Mucosa of stomach (tissue), 1 donor: ENCODE measurements around the gene OR10A4.
"Not testable (repeated sequence)": the region's sequence is repeated elsewhere in the genome, so short reads cannot be mapped to it uniquely, and the experiment has no call there.

Source experiments
- H3K27me3 ChIP-seq: one replicate; pipeline ENCODE4 v1.7.0; 2013; ENCODE audit warnings: mild to moderate bottlenecking, low read length; ENCODE audit not compliant: control insufficient read depth, insufficient read depth
- H3K36me3 ChIP-seq: one replicate; pipeline ENCODE4 v1.7.0; 2013; ENCODE audit warnings: low read length; ENCODE audit not compliant: control insufficient read depth, insufficient read depth
- H3K4me1 ChIP-seq: one replicate; pipeline ENCODE4 v1.7.0; 2013; ENCODE audit warnings: mild to moderate bottlenecking, low read length; ENCODE audit not compliant: control insufficient read depth, insufficient read depth
- H3K4me3 ChIP-seq: one replicate; pipeline ENCODE4 v1.7.0; 2013; ENCODE audit warnings: low read length
- H3K9ac ChIP-seq: one replicate; pipeline ENCODE4 v1.7.0; 2013; ENCODE audit warnings: mild to moderate bottlenecking, low read length, moderate library complexity
- H3K9me3 ChIP-seq: one replicate; pipeline ENCODE4 v1.7.0; 2013; ENCODE audit warnings: mild to moderate bottlenecking, low read length, moderate library complexity; ENCODE audit not compliant: control insufficient read depth
- donor health status: Pancreatic carcinoma.

OR10A4 gene, protein sequence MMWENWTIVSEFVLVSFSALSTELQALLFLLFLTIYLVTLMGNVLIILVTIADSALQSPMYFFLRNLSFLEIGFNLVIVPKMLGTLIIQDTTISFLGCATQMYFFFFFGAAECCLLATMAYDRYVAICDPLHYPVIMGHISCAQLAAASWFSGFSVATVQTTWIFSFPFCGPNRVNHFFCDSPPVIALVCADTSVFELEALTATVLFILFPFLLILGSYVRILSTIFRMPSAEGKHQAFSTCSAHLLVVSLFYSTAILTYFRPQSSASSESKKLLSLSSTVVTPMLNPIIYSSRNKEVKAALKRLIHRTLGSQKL

DNA sequence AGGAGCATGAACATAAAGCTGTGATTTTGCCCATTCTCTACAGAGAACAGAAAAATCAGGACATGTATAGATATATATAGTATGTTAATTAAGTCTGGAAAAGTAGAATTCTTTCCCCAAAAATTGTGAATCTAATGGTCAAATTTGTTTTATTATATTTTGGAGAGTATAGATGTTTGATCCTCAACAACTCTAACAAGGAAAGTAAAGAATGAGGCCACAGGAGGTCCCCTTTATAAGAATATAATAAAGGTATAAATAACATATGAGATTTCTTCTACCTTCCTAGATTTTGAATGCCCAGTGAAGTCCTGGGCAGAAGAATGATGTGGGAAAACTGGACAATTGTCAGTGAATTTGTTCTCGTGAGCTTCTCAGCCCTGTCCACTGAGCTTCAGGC is at the start of gene OR10A4:
Gene OR10A4 (plus strand): TSS at position 301 of the 400 bp plus-strand sequence. CDS start 23 bp downstream, at position 324.
- H3K36me3 ChIP-seq: no peaks in the 10 kb centered on the region
- H3K4me1 ChIP-seq: no peaks in the 10 kb centered on the region
- H3K27me3 ChIP-seq: no peaks in the 10 kb centered on the region
- no peaks in the 10 kb centered on the region for H3K9me3 ChIP-seq
- no peak within 1 kb of the TSS for H3K9ac ChIP-seq
- H3K4me3 ChIP-seq: no peak within 1 kb of the TSS

DNA sequence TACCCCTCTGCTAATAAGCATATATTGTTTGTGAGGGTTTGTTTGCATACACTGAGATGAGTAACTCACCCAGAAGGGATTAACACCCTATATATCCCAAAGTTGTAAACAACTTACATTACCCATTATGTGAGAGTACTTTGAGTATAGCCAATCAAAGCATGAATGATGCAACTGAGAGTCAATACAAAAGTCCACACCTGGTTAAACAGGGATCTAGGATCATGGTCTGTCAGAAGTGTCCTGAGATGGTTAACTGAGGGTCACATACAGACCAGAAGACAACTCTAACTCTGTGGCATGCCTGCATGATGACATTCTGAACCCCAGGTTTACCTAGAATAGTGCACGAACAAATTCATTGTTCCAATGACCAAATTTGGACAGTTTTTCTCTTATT is 48.3 kb upstream of the OR10A4 start:
- Histone ChIP-seq H3K4me3 (no peak overlapping the region), H3K9me3 (no peaks in the 10 kb centered on the region), H3K27me3 (no peaks in the 10 kb centered on the region), H3K4me1 (no peaks in the 10 kb centered on the region), H3K36me3 (no peaks in the 10 kb centered on the region), H3K9ac (no peak overlapping the region)

DNA sequence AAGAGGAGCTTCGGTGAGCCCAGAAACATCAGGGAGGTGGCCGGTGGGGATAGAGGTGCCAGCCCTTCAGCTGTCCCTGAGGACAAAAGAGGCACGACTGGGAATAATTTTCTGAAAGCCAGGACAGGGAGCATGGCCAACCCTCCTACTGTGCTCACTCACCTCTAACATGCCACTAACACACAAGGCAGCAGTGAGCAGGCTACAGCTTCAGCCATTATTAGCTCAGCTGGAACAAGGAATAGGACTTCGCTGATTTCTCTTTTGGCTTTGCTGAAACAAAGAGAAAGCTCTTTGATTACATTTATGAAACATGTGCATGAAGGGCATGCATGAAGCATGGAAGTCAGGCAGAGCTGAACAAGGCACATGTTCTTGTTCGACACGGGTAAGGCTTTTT is 43.1 kb upstream of the OR10A4 start:
- no peaks in the 10 kb centered on the region for H3K4me1 ChIP-seq

DNA sequence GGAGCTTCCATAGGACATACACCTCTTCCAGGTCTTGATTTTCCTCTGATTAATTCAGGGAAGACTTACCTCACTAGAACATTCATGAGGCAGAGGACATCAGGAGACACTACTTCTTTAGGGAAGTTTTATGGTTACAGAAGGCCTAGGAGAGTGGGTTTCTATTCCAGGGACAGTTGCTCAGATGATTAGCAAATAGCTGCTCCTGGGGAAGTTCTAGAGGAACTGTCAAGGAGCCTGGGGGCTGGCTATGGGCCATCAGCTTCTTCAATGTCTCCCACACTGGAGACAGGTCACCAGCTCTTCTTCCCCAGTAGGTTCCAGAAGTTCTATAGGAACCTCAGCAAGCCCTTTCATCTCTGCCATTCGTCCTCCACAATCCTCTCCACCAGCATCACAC is 42.4 kb upstream of the OR10A4 start:
- H3K4me3 ChIP-seq: no peak overlapping the region
- H3K36me3 ChIP-seq: no peaks in the 10 kb centered on the region
- no peak overlapping the region for H3K9ac ChIP-seq
- H3K4me1 ChIP-seq: no peaks in the 10 kb centered on the region
- no peaks in the 10 kb centered on the region for H3K27me3 ChIP-seq
- no peaks in the 10 kb centered on the region for H3K9me3 ChIP-seq

More for the DNA sequence above, 43.1 kb upstream of the OR10A4 start:
- no peaks in the 10 kb centered on the region for H3K27me3 ChIP-seq
- H3K36me3 ChIP-seq: no peaks in the 10 kb centered on the region
- H3K4me3 ChIP-seq: no peak overlapping the region
- no peaks in the 10 kb centered on the region for H3K9me3 ChIP-seq
- no peak overlapping the region for H3K9ac ChIP-seq

DNA sequence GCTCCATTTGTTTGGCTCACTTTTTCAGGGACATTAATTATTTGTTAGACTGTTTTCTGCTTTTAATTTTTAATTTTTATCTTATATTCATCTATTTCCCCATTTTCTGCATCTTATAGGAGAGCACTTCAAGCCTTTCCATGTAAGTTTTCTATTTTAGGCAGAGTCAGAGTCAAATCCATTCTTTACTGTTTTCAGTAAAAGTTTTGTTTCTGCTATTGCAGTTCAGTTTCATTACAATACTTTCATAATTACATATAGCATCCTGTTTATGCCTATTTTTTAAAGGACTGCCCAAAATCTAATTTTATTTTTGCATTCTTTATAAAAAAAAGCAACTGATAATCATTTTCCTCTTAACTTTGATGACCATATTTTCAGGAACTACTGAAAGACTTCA is 34.7 kb upstream of the OR10A4 start:
- Histone ChIP-seq H3K9ac (no peak overlapping the region), H3K4me1 (no peaks in the 10 kb centered on the region), H3K36me3 (no peaks in the 10 kb centered on the region), H3K4me3 (no peak overlapping the region), H3K9me3 (no peaks in the 10 kb centered on the region), H3K27me3 (no peaks in the 10 kb centered on the region)

DNA sequence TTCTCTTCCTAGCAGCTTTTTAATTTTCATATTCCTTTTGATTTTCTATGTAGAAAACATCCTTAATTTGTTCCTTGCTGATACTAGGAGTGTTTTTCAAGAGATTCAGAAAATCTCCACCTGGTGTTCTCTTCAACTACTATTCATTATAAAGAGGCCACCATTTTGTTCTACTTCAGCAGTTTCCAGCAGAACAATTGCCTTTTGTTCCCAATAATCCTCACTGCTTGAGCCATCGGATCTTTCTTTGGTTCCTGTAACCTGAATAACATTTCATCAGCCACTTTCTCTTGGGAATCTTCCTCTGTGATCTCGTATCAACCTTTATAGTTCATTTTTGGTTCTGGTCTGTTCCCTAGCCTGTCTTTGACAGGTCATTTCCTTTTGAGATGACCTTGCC is 32.8 kb upstream of the OR10A4 start:
- H3K9me3 ChIP-seq: no peaks in the 10 kb centered on the region
- H3K36me3 ChIP-seq: no peaks in the 10 kb centered on the region
- H3K4me3 ChIP-seq: no peak overlapping the region
- H3K4me1 ChIP-seq: no peaks in the 10 kb centered on the region
- H3K9ac ChIP-seq: no peak overlapping the region
- H3K27me3 ChIP-seq: no peaks in the 10 kb centered on the region

DNA sequence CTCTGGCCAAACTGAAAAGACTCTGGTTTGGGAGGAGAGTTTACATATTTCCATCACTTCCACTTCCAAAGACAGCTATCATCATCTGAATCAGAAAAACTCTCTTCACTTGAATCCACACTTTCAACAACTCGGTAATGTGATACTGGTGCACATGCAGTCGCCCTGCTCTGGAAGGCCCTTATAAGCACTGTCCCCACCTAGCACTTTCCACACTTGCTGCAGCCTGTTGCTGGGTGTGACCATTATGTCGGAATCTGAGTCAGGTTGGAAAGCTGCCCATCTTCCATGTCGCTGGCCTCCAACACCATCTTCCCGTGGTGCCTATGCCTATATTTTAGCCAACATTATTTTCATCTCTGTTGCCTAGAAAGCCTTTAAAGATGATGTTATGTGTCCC is 32.1 kb upstream of the OR10A4 start:
- Histone ChIP-seq H3K9ac (no peak overlapping the region), H3K4me3 (no peak overlapping the region), H3K36me3 (no peaks in the 10 kb centered on the region), H3K27me3 (no peaks in the 10 kb centered on the region), H3K9me3 (no peaks in the 10 kb centered on the region), H3K4me1 (no peaks in the 10 kb centered on the region)

DNA sequence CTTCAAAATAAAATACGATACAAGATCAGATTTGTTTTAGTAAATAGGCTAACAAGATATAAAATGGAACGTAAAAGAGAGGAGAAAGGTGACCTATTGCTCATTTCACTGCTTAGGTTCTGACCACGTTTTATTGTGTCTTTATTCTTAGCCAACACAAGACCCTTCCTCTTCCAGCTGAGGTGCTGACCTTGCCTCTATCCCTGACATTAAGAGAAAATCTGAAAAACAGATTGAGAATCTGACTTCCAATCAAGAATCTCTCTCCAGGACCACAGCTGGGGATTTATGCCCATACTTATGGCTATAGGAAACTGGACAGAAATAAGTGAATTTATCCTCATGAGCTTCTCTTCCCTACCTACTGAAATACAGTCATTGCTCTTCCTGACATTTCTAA is 31.0 kb upstream of the OR10A4 start, which contains the start of gene OR10A5:
Gene OR10A5 (plus strand): TSS at position 301 of the 400 bp plus-strand sequence. CDS start 0 bp downstream, at position 301.
- Histone ChIP-seq H3K9me3 (no peaks in the 10 kb centered on the region), H3K36me3 (no peaks in the 10 kb centered on the region), H3K4me3 (no peak within 1 kb of the TSS), H3K4me1 (no peaks in the 10 kb centered on the region), H3K9ac (no peak within 1 kb of the TSS), H3K27me3 (no peaks in the 10 kb centered on the region)

DNA sequence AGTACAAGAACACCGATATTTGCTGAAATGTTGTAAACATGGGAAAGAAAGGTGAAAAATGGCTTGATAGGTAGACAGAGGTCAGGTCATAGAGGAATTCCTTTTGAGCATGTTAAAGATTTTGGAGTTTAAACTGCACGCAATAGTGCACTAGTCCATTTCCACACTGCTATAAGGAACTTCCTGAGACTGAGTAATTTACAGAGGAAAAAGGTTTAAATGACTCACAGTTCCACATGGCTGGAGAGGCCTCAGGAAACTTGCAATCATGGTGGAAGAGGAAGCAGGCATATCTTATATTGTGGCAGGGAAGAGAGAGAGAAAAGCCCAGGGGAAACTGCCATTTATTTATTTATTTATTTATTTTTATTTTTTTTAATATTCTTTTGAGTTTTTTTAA is 25.9 kb upstream of the OR10A4 start:
- Histone ChIP-seq H3K9me3 (no peaks in the 10 kb centered on the region), H3K4me1 (no peaks in the 10 kb centered on the region), H3K9ac (no peak overlapping the region), H3K27me3 (no peaks in the 10 kb centered on the region), H3K4me3 (no peak overlapping the region), H3K36me3 (no peaks in the 10 kb centered on the region)

DNA sequence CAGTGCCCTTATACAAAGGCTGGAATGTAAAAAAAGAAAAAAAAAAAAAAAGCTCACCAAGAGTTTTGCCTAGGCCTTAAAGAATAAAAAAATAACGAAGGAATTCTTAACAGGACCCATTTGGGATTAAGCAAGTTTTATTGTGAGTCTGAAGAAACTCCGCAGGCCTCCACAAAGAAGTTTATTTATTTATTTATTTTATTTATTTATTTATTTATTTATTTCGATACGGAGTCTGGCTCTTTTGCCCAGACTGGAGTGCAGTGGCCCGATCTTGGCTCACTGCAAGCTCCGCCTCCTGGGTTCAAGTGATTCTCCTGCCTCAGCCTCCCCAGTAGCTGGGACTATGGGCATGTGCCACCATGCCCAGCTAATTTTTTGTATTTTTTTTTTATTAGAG is 21.6 kb upstream of the OR10A4 start:
- not testable (repeated sequence) for H3K9me3 ChIP-seq, H3K27me3 ChIP-seq, H3K36me3 ChIP-seq, H3K4me3 ChIP-seq, H3K4me1 ChIP-seq, H3K9ac ChIP-seq

DNA sequence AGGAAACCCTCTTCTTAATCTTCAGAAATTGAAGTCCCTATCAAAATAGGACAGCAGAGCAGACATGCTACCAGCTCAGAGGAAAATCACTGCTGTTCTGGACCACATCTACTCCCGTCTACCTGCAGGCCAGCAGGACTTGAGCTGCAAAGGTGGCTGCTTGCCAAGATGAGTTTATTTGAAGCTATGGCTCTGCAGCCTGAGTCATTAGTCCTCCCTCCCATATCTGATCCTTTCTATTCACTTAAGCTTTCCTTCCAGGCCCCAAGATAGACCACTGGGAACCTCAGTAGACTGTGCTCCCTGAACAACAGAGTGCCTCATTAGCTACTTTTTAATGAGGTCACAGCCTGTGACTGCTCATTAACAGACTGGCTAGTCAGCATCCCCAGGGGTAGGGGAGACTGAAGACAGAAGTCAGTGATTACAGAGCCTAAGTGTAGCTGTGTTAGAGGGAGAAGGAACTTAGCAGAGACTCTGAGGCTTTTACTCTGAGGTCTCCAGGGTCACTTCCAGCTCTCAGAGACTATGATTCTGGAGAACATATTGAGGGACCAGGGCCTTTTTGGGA is 20.4 kb upstream of the OR10A4 start:
- no peak overlapping the region for H3K4me3 ChIP-seq

DNA sequence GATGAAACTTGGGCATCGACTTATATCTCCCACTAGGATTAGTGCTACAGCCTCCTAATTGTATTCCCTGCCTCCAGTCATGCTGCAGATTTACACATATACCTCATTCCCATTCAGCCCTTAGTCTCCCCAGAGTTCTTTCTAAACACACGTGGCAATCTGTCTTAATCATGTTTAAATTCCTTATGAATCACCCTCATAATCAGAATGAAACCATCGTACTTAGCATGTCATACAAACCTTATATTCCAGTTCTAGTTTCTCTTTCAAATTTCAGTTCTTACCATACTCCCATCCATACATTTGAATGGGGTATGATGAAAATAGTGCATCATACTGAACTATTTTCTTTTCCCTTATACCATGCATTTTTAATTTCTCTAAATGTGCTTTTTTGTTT is 19.6 kb upstream of the OR10A4 start:
- no peak overlapping the region for H3K4me3 ChIP-seq
- no peaks in the 10 kb centered on the region for H3K4me1 ChIP-seq
- no peaks in the 10 kb centered on the region for H3K36me3 ChIP-seq
- H3K27me3 ChIP-seq: no peaks in the 10 kb centered on the region
- no peak overlapping the region for H3K9ac ChIP-seq
- H3K9me3 ChIP-seq: no peaks in the 10 kb centered on the region

More for the DNA sequence above, 20.4 kb upstream of the OR10A4 start:
- H3K4me1 ChIP-seq: no peaks in the 10 kb centered on the region
- no peaks in the 10 kb centered on the region for H3K9me3 ChIP-seq
- H3K27me3 ChIP-seq: no peaks in the 10 kb centered on the region
- H3K36me3 ChIP-seq: no peaks in the 10 kb centered on the region
- H3K9ac ChIP-seq: no peak overlapping the region
